Ishikawa (cell line): ENCODE results near the gene SLX4.

ENCODE experiments used
- CEBPB ChIP-seq: IDR thresholded peaks from 2 replicates; pipeline ENCODE4 v1.6.1; 2012
- CREB1 ChIP-seq: IDR thresholded peaks from 2 replicates; pipeline ENCODE4 v1.6.1; 2012; ENCODE audit warnings: low read depth
- EGR1 ChIP-seq: IDR thresholded peaks from 2 replicates; pipeline ENCODE4 v1.6.1; 2012
- EP300 ChIP-seq: IDR thresholded peaks from 2 replicates; pipeline ENCODE4 v1.6.1; 2012; ENCODE audit warnings: borderline replicate concordance
- FOXM1 ChIP-seq: IDR thresholded peaks from 2 replicates; pipeline ENCODE4 v1.6.1; 2012; ENCODE audit warnings: low read depth, borderline replicate concordance
- NFIC ChIP-seq: IDR thresholded peaks from 2 replicates; pipeline ENCODE4 v1.6.1; 2012
- RAD21 ChIP-seq: IDR thresholded peaks from 2 replicates; pipeline ENCODE4 v1.6.1; 2012; ENCODE audit warnings: low read depth
- TAF1 ChIP-seq: IDR thresholded peaks from 2 replicates; pipeline ENCODE4 v1.6.1; 2012; ENCODE audit warnings: low read depth, mild to moderate bottlenecking
- TCF12 ChIP-seq: IDR thresholded peaks from 2 replicates; pipeline ENCODE4 v1.6.1; 2012; ENCODE audit warnings: low read depth
- TEAD4 ChIP-seq: IDR thresholded peaks from 2 replicates; pipeline ENCODE4 v1.6.1; 2012
- USF1 ChIP-seq: IDR thresholded peaks from 2 replicates; pipeline ENCODE4 v1.6.1; 2012
- YY1 ChIP-seq: IDR thresholded peaks from 2 replicates; pipeline ENCODE4 v1.6.1; 2012; ENCODE audit warnings: low read depth
- ZBTB7A ChIP-seq: IDR thresholded peaks from 2 replicates; pipeline ENCODE4 v1.6.1; 2012; ENCODE audit warnings: low read depth
- TF ChIP-seq, protein P1 (sequence below): IDR thresholded peaks from 2 replicates; pipeline ENCODE4 v1.6.1; 2012
- TF ChIP-seq, protein P2 (sequence below): IDR thresholded peaks from 2 replicates; pipeline ENCODE4 v1.6.1; 2012; ENCODE audit warnings: low read depth, mild to moderate bottlenecking

SLX4 gene

GRCh38 chr16:3597676-3598075 is 13.7 kb downstream of the SLX4 start:
- TF ChIP-seq, protein P1, sequence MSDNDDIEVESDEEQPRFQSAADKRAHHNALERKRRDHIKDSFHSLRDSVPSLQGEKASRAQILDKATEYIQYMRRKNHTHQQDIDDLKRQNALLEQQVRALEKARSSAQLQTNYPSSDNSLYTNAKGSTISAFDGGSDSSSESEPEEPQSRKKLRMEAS = no peak
- TF ChIP-seq EP300 (no peak), CREB1 (no peak), TCF12 (no peak), NFIC (no peak), USF1 (no peak), ZBTB7A (no peak), EGR1 (no peak), FOXM1 (no peak), TEAD4 (no peak), YY1 (no peak), TAF1 (no peak), CEBPB (no peak), RAD21 (no peak)
- TF ChIP-seq, protein P2, sequence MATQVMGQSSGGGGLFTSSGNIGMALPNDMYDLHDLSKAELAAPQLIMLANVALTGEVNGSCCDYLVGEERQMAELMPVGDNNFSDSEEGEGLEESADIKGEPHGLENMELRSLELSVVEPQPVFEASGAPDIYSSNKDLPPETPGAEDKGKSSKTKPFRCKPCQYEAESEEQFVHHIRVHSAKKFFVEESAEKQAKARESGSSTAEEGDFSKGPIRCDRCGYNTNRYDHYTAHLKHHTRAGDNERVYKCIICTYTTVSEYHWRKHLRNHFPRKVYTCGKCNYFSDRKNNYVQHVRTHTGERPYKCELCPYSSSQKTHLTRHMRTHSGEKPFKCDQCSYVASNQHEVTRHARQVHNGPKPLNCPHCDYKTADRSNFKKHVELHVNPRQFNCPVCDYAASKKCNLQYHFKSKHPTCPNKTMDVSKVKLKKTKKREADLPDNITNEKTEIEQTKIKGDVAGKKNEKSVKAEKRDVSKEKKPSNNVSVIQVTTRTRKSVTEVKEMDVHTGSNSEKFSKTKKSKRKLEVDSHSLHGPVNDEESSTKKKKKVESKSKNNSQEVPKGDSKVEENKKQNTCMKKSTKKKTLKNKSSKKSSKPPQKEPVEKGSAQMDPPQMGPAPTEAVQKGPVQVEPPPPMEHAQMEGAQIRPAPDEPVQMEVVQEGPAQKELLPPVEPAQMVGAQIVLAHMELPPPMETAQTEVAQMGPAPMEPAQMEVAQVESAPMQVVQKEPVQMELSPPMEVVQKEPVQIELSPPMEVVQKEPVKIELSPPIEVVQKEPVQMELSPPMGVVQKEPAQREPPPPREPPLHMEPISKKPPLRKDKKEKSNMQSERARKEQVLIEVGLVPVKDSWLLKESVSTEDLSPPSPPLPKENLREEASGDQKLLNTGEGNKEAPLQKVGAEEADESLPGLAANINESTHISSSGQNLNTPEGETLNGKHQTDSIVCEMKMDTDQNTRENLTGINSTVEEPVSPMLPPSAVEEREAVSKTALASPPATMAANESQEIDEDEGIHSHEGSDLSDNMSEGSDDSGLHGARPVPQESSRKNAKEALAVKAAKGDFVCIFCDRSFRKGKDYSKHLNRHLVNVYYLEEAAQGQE = no peak

GRCh38 chr16:3597226-3597625 is 14.2 kb downstream of the SLX4 start:
- TF ChIP-seq YY1 = no peak
- no peak for TF ChIP-seq NFIC
- TF ChIP-seq USF1 = no peak
- TF ChIP-seq, protein P1 = no peak
- no peak for TF ChIP-seq TCF12
- TF ChIP-seq CREB1 = no peak
- no peak for TF ChIP-seq FOXM1
- no peak for TF ChIP-seq EGR1
- TF ChIP-seq TEAD4 = no peak
- no peak for TF ChIP-seq TAF1
- no peak for TF ChIP-seq CEBPB

DNA sequence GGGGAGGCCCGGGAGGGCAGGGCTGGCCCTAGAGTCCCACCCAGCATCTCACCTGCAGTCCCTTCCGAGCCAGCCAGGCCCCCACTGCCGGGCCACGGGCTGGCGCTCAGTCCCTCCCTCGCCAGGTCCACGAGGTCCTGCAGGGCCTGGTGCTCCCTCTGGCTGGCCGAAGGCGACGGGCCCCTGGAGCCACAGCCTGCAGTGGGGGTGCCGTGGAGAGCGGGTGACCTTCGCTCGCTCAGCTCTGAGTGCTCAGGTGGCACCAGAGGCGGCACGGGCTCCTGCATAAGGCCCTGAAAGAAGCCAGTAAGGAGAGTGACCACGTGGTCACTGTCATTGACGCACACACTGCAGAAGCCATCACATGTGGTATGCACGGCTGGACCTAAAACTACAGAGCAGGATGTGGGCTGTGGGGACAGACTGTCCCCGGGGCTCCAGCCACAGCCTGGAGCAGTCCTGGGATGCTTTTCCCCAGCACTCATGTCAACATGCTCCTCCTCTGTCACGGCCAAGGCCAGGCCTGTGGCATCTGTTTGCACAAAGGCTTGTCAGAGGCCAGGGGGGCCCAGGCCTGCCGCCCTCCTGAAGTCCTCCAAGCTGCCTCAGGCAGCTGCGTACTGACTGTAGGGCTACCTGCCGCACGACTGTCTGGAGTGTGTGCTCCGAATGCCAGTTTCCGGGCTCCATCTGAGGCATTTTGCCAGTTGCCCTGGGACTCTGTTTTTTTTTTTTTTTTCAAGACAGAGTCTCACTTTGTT is 15.1 kb downstream of the SLX4 start:
- TF ChIP-seq RAD21 (no peak), NFIC (no peak), CREB1 (no peak), TEAD4 (no peak), USF1 (no peak), CEBPB (no peak), ZBTB7A (no peak), YY1 (no peak)
- TF ChIP-seq, protein P2 = no peak
- TF ChIP-seq, protein P1 = no peak

DNA sequence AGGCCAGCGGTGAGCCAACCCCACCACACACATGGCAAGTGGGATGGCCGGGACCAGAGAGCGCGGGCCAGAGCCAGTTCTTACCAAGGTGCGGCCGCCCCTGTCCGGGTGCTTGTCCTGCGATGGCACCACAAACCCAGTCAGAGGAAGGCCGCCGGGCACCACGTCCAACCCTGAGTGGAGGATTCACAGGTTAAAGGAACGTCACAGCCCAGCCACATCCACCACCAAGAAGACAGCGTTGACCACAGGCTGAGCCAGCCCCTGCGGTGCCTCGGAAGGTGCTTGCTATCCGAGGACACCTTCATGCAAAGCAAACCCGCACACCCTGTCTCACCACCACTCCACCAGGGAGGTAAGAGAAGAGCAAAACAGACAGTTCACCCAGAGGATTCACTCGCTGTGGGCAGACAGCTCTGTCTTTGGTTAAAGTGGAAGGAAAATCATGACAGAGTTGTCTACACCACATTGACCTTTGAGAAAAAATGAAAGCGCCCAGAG is 15.8 kb downstream of the SLX4 start:
- no peak for TF ChIP-seq USF1
- TF ChIP-seq TCF12 = no peak
- no peak for TF ChIP-seq TEAD4
- no peak for TF ChIP-seq ZBTB7A
- TF ChIP-seq NFIC = no peak
- TF ChIP-seq, protein P2 = no peak
- no peak for TF ChIP-seq EGR1
- TF ChIP-seq EP300 = no peak
